ENCODE data around the gene TROAP. TPM values are rescaled to one million over a fixed set of nuclear protein-coding genes. Genes with fewer than 3 reads are reported as not detected.

TROAP gene
- total RNA-seq, 1 donor from 2014 or later = not detected

DNA sequence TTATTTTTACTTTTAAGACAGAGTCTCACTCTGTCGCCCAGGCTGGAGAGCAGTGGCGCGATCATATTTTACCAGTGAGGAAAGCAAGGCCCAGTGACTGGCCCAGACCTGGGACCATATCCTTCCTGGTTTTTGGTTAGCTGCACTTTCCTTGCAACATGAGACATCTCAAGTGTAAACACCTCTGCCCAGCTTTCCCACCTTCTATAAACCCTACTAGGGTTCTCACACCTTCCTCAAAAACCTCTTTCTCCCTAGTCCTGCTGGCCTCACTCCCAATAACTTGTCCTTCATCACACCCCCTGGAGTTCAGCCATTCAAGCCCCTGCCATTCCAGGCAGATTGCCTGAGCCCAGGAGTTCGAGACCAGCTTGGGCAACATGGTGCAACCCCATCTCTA lies 38.4 kb upstream of the TROAP start:
- H3K27me3 ChIP-seq = no peaks in the 10 kb centered on the region
- H3K27ac ChIP-seq = no peak overlapping the region
- DNase-seq (ENCODE audit: low spot score in 2 of 2) = no peak
- H3K9me3 ChIP-seq = no peaks in the 10 kb centered on the region
- intact Hi-C loops (cut with DNase I) = loop anchor here (5.0 kb wide), 1 partner anchor 228 kb away; no protein-coding TSS in a partner anchor
- TF ChIP-seq, protein P1, sequence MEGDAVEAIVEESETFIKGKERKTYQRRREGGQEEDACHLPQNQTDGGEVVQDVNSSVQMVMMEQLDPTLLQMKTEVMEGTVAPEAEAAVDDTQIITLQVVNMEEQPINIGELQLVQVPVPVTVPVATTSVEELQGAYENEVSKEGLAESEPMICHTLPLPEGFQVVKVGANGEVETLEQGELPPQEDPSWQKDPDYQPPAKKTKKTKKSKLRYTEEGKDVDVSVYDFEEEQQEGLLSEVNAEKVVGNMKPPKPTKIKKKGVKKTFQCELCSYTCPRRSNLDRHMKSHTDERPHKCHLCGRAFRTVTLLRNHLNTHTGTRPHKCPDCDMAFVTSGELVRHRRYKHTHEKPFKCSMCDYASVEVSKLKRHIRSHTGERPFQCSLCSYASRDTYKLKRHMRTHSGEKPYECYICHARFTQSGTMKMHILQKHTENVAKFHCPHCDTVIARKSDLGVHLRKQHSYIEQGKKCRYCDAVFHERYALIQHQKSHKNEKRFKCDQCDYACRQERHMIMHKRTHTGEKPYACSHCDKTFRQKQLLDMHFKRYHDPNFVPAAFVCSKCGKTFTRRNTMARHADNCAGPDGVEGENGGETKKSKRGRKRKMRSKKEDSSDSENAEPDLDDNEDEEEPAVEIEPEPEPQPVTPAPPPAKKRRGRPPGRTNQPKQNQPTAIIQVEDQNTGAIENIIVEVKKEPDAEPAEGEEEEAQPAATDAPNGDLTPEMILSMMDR (IDR thresholded peaks at IDR 0.05) = no peak
- H3K4me3 ChIP-seq = no peak overlapping the region
- no peaks in the 10 kb centered on the region for H3K4me1 ChIP-seq
- no peaks in the 10 kb centered on the region for H3K36me3 ChIP-seq

DNA sequence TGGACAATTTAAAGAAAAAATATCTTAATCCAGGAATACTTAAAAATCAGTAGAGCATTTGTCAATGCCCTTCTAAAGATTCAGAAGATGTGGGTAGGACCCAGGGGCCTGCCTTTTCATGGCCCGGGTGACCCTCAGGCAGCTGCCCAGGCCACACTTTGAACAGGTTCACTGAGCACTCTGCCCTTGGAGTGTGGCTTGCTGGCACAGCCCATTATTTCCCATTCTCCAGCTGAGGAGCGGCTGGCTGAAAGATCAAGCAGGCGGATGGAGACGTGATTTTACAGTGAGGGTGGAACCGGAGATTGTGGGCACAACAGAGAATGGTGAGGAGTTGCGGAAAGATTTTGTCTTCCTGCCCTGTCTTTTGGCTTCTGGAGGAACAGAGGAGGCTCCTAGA lies 35.2 kb upstream of the TROAP start:
- TF ChIP-seq, protein P1 (IDR thresholded peaks at IDR 0.05) = no peak
- DNase-seq (ENCODE audit: low spot score in 2 of 2) = no peak

DNA sequence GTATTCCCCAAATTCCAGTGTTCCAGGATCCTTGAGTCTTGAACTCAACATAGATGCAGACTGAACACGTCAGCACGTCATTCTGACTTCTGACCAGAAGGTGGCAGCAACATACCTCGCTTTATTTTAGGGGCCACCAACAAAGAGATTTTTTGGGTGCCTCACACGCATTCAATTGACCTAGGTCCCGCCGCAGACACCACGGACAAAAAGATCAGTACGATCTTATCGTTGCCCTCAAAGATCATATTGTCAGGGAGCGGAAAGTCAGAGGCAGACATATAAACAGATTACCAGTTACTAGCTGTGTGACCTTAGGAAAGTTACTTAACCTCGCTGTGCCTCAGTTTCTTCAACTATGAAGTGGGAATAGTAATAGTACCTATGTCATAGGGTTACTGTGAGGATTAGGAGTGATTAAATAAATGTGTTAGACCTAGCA lies 34.6 kb upstream of the TROAP start:
- Histone ChIP-seq H3K4me3 (no peak overlapping the region), H3K27ac (no peak overlapping the region), H3K36me3 (no peaks in the 10 kb centered on the region), H3K9me3 (no peaks in the 10 kb centered on the region), H3K4me1 (peaks cover 4 to 7% of the 10 kb centered on the region in 2 donors), H3K27me3 (no peaks in the 10 kb centered on the region)
- TF ChIP-seq, protein P1 (IDR thresholded peaks at IDR 0.05) = peak; percentile 84 to 87 (median 87)
- DNase-seq (ENCODE audit: low spot score in 2 of 2) = peak in 1 of 2 donors; percentile 70
- intact Hi-C loops (cut with DNase I) = loop anchor here (2.0 to 5.0 kb wide), 2 partner anchors 48 to 224 kb away; partner anchors contain the start of gene C1QL4

More for the DNA sequence above, 35.2 kb upstream of the TROAP start:
- no peak overlapping the region for H3K4me3 ChIP-seq
- no peaks in the 10 kb centered on the region for H3K27me3 ChIP-seq
- H3K4me1 ChIP-seq = peaks cover 3 to 4% of the 10 kb centered on the region in 2 donors
- intact Hi-C loops (cut with DNase I) = loop anchor here (2.0 to 5.0 kb wide), 2 partner anchors 49 to 224 kb away; partner anchors contain the start of gene C1QL4
- H3K36me3 ChIP-seq = no peaks in the 10 kb centered on the region
- no peaks in the 10 kb centered on the region for H3K9me3 ChIP-seq
- H3K27ac ChIP-seq = no peak overlapping the region

DNA sequence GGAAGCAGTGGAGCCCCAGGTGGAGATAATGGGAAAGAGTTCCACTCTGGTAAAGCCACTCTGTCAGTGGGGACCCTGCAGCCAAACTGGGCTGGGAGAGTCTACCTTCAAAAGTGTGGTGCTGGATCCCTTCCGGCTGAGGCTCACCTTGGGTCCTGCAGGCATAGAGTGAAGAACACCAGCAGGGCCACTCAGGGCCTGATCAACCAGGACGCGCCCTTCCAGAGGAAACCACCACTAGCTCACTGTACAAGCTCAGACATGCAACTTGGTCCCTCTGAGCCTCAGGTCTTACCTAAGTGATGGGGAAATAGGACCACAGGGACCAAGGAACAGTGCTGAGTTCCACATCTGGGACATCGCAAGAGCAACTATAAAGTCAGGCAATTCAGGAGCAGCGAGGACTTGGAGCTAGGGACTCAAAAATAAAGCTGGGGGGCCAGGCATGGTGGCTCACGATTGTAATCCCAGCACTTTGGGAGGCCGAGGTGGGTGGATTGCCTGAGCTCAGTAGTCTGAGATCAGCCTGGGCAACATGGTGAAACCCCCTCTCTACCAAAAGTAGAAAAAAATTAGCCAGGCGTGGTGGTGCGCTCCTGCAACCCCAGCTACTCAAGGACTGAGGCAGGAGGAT lies 34.0 kb upstream of the TROAP start:
- H3K9me3 ChIP-seq = no peaks in the 10 kb centered on the region
- no peaks in the 10 kb centered on the region for H3K36me3 ChIP-seq
- TF ChIP-seq, protein P1 (IDR thresholded peaks at IDR 0.05) = no peak
- H3K4me3 ChIP-seq = no peak overlapping the region
- intact Hi-C loops (cut with DNase I) = loop anchor here (2.0 to 5.0 kb wide), 2 partner anchors 48 to 223 kb away; partner anchors contain the start of gene C1QL4
- peaks cover 4 to 9% of the 10 kb centered on the region in 2 donors for H3K4me1 ChIP-seq
- H3K27ac ChIP-seq = no peak overlapping the region
- DNase-seq (ENCODE audit: low spot score in 2 of 2) = no peak
- no peaks in the 10 kb centered on the region for H3K27me3 ChIP-seq

DNA sequence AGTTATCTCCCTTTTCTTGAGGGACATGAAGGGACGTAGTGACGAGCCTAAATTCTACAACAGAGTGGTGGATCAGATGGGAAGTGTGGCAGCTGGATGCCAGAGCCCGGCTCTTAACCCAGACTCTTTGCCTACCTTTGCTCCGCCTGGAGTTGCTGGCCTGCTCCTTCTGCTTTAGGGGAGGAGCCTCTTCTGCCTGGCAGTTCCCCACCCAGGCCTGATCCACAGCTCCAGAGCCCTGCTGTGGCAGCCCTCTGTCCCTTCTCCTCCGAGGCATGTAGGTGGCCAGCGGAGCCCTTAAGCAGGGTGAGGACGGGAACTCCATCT lies 30.4 kb upstream of the TROAP start:
- peaks cover 16% of the 10 kb centered on the region for H3K27me3 ChIP-seq
- H3K4me1 ChIP-seq = peaks cover 6 to 21% of the 10 kb centered on the region in 2 donors
- peak overlapping the region; percentile 9 to 68 for H3K27ac ChIP-seq
- no peaks in the 10 kb centered on the region for H3K36me3 ChIP-seq
- TF ChIP-seq, protein P1 (IDR thresholded peaks at IDR 0.05) = no peak
- no peak for DNase-seq (ENCODE audit: low spot score in 2 of 2)
- intact Hi-C loops (cut with DNase I) = no loop called here
- no peaks in the 10 kb centered on the region for H3K9me3 ChIP-seq
- peak overlapping the region in 1 of 2 donors; percentile 53 for H3K4me3 ChIP-seq

All from ascending aorta (tissue), 2 donors.